ENCODE measurements around the gene ADH4.
A peak's percentile ranks its signal among the peaks of the same experiment; 100 is the strongest.

GRCh38 chr4:99159699-99160098 lies 15.6 kb upstream of the ADH4 start:
- TF ChIP-seq EZH2 (IDR thresholded peaks at IDR 0.05; ENCODE audit: low read length) = no peak
- peak in 1 of 3 experiments; percentile 18 for TF ChIP-seq CTCF (optimal IDR thresholded peaks at IDR 0.05 in 1 of 3, IDR thresholded peaks at IDR 0.05 in 1 of 3, conservative IDR thresholded peaks at IDR 0.05 in 1 of 3; ENCODE audit: extremely low read depth in 1 of 3, insufficient read depth in 2 of 3, low read length in 3 of 3)
